Stimulated activated CD8-positive, alpha-beta memory T cell treated with anti-CD3 and anti-CD28 coated beads, Interleukin-15, amount 100 ng/mL, for 4 hours (primary cell): ENCODE measurements around the gene NPR1.
A peak's percentile ranks its signal among the peaks of the same experiment; 100 is the strongest.
"Not testable (repeated sequence)": the region's sequence is repeated elsewhere in the genome, so short reads cannot be mapped to it uniquely, and the experiment has no call there.

Source experiments
- DNase-seq, 2 donors: peaks; one replicate each; pipeline ENCODE4 v3.0.0-alpha.2; 2020; ENCODE audit warnings: low read depth in 2 of 2

The NPR1 gene

DNA sequence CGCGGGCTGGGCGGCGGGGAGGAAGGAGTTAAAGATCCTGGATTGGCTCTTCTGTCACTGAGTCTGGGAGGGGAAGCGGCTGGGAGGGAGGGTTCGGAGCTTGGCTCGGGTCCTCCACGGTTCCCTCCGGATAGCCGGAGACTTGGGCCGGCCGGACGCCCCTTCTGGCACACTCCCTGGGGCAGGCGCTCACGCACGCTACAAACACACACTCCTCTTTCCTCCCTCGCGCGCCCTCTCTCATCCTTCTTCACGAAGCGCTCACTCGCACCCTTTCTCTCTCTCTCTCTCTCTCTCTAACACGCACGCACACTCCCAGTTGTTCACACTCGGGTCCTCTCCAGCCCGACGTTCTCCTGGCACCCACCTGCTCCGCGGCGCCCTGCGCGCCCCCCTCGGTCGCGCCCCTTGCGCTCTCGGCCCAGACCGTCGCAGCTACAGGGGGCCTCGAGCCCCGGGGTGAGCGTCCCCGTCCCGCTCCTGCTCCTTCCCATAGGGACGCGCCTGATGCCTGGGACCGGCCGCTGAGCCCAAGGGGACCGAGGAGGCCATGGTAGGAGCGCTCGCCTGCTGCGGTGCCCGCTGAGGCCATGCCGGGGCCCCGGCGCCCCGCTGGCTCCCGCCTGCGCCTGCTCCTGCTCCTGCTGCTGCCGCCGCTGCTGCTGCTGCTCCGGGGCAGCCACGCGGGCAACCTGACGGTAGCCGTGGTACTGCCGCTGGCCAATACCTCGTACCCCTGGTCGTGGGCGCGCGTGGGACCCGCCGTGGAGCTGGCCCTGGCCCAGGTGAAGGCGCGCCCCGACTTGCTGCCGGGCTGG, at the start of gene NPR1:
NPR1 (plus strand) TSS at position 170 of the 818 bp plus-strand sequence; CDS start at position 591, 421 bp downstream.
- DNase-seq: no peak

DNA sequence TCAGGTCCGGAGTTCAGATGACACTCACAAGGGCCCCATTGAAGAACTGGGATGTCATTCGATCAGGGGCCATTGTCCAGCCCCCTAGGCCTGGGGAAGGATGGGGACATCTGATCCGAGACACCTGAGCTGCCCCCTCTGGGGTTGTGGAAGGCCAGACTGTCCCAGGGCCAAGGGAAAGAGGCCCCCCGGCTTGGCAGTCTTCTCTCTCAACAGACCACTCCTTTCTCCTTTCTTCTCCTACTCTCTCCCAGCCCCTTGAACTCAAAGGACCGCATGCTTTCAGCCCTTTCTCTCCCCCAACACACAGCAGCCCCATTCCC, 49.2 kb upstream of the NPR1 start:
- no peak for DNase-seq

DNA sequence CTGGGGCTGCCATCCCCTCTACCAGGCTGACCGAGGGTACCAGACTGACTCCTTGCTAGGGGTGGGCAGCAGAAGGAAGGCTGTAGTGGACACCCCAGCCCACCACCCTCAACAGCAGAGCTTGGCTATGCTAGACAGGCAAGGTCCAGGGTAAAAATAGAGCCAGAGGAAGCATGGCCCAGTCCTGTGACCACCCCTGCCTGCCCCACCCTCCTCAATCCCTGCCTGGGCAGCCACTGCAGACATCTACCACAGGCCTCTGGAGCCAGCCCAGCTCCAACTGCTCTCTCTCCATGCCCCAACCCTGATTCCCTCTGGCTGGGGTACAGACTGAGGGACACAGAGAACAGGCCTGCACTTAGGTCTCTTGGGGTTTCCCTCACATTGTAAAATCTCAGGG, 48.5 kb upstream of the NPR1 start:
- DNase-seq: no peak

DNA sequence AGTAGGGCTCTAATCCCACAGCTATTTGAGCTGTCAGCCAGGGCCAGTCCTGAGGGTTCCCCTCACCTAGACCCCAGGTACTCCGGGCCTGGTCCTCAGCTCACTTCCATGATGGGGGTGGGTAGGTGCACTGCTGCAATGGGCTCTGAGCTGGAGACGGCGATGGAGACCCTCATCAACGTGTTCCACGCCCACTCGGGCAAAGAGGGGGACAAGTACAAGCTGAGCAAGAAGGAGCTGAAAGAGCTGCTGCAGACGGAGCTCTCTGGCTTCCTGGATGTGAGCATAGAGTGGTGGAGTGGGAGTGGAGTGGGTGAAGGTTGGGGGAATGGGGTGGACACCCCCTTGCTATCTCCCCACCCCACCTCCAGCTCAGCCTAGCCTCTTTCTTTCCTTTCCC, 48.1 kb upstream of the NPR1 start:
- no peak for DNase-seq

DNA sequence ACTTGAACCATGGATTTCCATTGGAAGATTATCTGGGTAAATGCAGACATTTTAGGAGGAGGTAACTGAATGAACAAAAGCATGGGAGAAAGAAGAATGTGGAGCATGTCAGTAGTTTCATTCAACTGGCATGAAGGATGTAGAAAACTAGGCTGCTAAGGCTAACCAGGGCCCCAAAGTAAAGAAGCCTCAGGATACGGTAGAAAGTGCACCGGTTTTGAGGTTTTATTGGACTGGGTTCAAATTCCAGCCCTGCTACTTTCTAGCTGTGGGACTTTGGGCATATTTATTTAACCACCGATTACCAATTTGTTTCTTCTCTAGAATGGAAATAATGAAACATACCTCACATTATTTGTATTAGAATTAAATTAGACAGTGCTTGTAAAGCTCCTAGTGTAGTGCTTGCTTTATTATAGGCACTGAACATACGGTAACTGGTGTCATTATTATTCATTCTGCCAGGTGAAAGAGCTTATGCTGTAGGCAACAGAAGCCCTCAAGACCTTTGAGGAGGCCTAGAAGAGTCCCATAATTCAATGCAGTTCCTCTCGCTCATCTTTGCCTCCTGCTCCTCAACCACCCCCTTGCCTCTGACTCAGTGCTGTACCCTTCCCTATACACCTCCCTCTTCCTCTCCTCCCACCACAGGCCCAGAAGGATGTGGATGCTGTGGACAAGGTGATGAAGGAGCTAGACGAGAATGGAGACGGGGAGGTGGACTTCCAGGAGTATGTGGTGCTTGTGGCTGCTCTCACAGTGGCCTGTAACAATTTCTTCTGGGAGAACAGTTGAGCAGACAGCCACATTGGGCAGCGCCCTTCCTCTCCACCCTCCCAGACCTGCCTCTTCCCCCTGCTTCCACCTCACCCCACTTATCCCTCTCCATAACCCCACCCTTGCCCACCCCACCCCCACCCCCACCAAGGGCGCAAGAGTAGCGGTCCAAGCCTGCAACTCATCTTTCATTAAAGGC, 47.2 kb upstream of the NPR1 start:
- DNase-seq: no peak

DNA sequence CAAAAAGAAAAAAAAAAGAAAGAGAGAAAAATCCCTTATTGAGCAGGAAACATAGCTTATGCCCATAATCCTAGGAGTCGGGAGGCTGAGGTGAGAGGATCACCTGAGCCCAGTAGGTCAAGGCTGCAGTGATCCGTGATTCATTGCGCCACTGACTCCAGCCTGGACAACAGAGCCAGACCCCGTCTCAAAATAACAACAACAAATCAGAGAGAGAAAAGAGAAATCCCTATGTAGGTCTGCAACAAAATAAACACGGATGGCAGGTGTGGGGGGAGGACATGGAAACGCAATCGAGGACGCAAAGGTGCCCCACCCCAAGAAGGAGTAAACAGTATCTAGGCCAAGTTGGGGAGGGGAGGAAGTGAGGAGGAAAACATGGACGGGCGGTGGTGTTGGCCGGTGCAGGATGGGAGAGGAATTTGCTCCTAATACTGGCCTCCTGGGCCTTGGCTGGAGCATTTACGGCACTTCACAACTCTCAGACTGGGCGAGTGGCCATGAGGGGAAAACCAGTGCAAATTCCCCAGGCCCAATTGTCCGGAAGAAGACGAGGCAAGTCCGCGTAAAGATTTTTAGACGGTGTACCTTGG, 45.2 kb upstream of the NPR1 start:
- DNase-seq: no peak

DNA sequence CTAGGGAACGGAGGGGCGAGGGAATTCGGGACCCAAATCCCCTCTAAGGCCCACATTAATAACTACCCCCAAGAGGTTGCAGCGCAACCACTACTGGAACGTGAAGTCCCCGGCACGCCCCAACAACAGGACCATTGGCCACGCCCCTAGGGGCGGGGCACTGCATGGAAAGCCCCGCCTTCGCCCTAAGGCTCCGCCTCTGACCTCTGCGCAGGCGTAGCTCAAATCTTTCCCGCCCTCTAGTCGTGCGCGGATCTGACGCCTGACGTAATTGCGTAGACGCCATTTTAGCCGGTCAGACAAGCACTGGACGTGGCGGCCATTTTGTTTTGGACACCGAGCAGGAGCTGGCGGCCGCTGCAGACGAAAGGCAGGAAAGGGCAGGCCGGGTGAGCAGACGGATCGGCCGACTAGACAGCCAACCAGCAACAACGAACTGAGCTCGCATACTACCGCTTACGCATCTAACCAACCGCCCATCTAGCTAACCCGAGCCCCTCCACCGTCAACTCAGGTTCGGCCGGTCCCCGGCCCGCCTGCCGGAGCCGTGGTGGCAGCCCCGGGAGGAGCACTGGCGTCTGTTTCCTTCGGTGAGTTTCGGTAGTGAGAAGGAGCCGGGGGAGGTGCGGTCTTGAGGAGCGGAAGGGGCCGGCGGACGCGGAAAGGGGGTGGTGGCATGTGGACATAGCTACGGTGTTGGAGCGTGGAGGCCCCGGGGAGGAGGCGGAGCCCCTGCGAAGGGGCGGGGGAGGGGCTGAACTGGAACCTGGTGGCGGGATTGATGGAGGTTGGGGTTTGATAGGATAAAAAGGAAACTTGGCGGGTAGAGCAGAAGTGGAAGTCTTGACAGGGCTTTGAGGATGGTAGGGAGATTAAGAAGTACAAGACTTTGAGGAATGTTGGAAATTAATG, 44.5 kb upstream of the NPR1 start, which contains the start of gene CHTOP:
CHTOP (plus strand) TSS at position 313 of the 912 bp plus-strand sequence. CDS start 2,523 bp downstream, outside the sequence.
- peak; percentile 91 to 94 for DNase-seq

DNA sequence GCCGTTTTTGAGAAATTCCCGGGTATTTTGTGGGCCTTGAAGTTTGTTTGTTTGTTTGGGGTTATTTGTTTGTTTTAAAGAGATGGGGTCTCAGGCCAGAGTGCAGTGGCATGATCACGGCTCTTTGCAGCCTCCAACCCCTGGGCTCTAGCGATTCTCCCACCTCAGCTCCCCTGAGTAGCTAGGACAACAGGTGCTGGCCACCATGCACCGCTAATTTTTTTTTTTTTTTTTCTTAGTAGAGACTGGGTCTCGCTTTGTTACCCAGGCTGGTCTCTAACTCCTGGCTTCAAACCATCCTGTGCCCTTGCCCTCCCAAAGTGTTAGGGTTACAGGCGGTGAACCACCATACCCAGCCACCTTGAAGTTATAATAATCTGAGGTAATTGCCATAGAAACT, 42.6 kb upstream of the NPR1 start:
- DNase-seq: no peak

DNA sequence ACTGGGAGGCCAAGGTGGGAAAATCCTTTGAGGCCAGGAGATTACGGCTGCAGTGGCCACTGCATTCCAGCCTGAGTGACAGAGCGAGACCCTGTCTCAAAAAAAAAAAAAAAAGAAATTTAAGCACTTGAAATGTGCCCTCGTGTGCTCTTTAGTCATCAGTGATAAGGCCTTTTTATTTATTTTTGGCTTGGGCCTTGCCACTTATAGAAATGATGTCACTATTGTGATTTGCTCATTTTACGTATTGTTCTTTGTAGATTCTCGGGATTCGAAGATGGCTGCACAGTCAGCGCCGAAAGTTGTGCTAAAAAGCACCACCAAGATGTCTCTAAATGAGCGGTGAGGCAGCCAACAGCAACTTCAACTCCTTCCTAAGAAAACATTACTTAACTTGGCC, 42.2 kb upstream of the NPR1 start:
- DNase-seq: no peak

DNA sequence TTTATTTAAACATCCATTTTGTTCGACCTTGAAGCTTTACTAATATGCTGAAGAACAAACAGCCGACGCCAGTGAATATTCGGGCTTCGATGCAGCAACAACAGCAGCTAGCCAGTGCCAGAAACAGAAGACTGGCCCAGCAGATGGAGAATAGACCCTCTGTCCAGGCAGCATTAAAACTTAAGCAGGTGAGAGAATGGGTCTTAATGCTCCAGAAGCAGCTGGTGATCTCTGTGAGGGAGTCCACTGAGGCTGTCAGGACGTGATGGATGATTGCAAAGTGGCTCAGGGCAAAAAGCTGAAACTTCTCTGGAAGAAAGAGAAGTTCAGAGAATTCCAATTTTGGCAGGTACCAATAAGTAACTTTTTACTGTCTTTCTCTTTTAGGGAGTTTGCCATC, 40.2 kb upstream of the NPR1 start:
- DNase-seq: no peak

DNA sequence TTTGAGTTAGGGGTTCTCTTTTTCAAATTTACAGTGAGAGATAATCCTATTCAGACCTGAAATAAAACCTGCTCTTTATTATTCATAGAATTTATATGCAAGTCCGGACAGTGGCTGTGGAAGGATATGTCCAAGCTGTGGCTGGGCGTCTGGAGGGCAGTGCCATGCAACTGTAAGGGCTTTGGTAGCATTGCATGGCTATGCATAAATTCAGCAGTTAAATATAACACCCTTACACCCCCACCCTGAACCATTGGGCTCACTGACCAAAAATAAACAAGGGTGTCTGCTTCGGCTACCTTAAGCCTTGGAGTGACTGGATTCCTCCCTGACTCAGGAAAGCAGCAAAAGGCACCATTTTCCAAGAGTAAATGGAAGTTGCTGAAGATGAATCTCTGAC, 39.2 kb upstream of the NPR1 start:
- no peak for DNase-seq

DNA sequence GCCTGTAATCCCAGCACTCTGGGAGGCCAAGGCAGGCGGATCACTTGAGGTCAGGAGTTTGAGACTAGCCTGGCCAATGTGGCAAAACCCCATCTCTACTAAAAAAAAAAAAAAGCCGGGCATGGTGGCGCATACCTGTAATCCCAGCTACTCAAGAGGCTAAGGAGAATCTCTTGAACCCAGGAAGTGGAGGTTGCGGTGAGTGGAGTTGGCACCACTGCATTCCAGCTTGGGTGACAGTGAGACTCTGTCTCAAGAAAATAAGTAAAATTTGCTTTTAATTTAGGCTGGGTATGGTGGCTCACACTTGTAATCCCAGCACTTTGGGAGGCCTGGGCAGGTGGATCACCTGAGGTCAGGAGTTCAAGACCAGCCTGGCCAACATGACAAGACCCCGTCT, 38.3 kb upstream of the NPR1 start:
- not testable (repeated sequence) for DNase-seq

DNA sequence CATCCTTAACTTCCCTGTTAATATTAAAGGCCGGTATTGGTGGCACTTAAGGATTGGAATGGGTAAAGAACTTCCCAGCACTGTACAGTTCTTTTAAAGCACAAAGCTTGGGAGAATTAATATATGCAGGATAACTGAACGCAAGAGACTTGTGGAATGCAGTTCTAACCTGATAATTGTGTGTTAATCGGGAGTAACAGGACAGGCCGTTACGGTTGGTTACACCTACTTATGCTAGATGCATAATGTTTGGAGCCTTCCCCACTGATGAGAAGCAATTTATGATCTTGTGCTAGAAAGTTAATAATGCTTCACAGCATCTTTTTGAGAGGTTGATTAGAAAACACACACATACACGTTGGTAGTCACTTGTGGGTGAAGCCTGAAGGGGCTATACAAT, 37.6 kb upstream of the NPR1 start:
- DNase-seq: no peak

DNA sequence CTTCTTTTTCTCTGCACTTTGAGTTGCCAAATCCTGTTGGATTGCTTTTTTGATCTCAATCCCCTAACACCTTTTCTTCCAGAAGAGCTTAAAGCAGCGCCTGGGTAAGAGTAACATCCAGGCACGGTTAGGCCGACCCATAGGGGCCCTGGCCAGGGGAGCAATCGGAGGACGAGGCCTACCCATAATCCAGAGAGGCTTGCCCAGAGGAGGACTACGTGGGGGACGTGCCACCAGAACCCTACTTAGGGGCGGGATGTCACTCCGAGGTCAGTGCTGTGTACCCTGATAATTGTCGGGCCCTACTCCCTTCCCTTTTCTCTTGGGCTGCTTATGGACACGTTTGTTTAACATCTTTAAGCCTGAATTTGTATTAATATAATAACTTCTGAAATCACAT, 36.3 kb upstream of the NPR1 start:
- DNase-seq: no peak

DNA sequence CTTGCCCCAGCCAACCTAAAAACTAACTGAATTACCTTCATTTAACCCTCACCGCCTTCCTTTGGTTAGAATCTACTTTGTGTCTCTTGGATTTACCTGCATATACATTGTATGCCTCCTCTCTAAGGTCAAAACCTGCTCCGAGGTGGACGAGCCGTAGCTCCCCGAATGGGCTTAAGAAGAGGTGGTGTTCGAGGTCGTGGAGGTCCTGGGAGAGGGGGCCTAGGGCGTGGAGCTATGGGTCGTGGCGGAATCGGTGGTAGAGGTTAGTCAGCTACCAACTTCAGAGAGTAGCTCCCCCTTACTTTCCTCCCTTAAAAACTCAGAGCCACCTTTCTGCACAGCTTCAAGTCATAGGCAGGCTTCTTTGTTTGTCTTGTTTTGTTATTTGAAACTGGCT, 35.4 kb upstream of the NPR1 start:
- no peak for DNase-seq

DNA sequence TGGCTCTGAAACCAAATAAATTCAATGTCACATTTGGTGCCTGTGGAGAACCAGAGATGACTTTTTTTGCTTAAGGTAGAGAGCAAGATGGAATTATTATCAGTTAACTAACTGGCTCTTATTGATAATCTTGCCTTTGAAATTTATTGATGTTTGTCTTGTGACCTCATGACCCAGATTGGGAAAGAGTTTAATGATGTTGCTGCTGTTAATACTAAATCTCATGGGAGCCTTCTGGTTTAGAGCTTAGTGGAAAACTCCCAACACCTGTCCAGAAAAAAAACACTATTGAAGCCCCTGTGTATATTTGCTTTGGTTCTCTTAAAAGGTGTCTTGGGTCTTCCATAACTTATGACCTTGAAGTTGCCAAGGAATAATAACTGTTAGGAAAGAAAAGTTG, 34.7 kb upstream of the NPR1 start:
- no peak for DNase-seq

DNA sequence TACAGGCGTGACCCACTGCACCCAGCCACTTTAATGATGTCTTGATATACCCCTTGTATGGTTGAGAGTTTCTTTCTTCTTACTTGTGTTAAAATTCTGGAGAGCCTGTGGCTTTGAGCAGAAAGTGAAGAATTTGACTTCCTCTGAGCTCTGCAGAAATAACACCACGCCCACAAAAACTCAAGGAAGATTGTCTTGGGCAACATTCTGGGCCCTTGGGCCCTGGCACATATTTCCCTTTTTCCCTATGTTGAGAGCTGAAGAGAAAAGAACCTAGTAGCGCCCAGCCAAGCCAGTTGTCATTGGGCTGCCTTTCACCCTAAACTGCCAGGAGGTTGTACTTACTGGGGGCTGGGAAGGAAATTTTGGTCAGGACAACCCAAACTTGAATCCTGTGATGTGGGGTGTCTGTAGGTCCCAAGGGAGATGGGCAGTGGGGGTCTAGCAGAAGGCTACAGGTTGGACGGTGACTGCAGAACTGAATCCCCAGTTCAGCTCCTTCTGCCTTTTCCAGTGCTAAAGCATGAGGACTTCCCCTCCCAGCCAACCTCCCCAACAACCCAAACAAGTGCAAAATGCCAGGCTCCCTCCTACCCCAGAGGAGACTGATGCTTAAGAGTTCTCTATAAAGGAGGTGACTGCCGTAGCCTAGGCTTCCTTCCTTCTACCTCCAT, 31.7 kb upstream of the NPR1 start:
- no peak for DNase-seq

DNA sequence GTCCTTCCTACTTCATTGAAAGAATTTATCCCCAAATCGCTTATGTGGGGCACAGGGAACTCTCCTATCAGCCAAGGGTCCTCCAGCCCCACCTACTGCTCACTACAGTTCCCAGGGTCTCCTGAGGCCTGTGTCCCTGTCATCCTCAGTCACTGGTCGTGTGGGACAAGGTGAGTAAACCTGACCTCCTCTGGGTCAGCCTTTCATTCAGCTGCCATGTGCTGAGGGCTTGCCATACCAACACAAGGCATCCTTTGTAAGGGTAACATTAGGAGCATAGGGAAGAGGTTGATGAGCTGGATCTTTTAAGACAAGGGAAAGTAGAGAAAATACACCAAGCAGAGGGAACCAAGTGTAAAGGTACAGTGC, 31.2 kb upstream of the NPR1 start:
- DNase-seq: no peak

DNA sequence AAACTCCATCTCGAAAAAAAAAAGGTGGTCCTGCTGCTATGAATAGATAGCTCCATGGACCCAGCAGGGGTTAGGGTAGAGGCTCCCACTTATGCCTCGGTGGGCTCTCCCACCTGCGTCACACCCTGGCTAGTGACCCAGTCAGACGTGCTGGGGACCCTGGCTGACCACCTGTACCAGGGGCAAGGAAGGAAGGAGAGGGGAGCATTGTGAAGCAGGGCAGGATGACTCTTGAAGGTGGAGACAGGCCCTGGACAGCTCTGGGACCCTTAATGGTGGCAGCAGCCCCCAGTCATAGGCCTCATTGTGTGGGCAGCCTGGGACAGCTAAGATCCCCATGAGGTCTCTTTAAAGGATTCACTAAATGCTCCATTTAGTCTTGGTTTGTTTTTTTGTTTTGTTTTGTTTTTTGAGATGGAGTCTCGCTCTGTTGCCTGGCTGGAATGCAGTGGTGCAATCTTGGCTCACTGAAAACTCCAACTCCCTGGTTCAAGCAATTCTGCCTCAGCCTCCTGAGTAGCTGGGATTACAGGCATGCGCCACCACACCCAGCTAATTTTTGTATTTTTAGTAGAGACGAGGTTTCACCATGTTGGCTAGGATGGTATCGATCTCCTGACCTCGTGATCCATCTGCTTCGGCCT, 30.4 kb upstream of the NPR1 start:
- DNase-seq: no peak

DNA sequence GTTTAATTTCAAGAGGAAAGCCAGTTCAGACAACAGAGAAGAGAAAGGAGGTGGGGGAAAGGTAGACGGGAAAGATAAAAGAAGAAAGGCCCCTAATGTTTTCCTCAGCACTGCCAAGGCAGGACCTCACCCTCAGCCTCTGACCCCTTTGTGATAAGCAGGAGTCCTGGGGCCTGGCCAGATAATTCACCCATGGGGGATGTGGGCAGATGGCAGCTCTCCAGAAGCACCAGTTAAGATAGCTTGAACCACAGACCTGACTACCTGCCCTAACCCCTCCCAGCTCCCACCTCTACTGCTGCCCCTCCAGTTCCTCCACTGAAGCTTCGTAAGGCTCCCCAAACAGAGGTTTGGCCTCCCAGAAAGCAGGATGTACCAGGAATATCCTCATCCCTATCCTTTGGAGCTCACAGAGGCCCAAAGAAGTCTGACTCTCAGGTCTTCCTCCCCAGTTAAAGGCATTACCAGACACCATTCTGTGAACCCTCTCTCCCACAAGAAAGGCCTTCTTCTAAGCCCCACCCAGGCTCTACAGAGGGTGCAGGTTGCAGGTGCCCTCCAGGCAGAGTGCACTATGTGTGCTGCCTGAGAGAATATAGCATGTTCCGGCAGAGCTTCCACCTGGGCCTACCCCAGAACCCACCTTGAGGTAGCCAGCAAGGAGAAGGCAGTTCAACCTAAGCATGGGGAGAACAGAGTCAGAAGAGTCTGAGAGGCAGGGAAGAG, 29.2 kb upstream of the NPR1 start:
- DNase-seq: no peak
